Aorta (tissue), 5 donors: ENCODE data around the gene HOXA1. TPM values are rescaled to one million over a fixed set of nuclear protein-coding genes. Genes with fewer than 3 reads are reported as not detected.

Source experiments
- ATAC-seq: fragments of 200-7000 bp; cut with Tn5 transposase; one replicate; pipeline ENCODE4 v1.9.1; 2022; ENCODE audit warnings: moderate library complexity; ENCODE audit not compliant: low FRiP score
- DNase-seq, 2 donors: peaks; one replicate each; pipeline ENCODE4 v3.0.0-alpha.2; 2020
- H3K27ac ChIP-seq, 2 donors: one replicate each; pipeline ENCODE4 v1.5.1; 2013; ENCODE audit warnings: low read length in 2 of 2, mild to moderate bottlenecking in 2 of 2, moderate library complexity in 2 of 2, control low read depth in 1 of 2, inconsistent platforms in 1 of 2, low read depth in 1 of 2
- H3K27me3 ChIP-seq, 2 donors: one replicate each; pipeline ENCODE4 v1.6.1; 2013; ENCODE audit warnings: control low read depth in 1 of 2, low read length in 1 of 2, mild to moderate bottlenecking in 1 of 2, moderate library complexity in 1 of 2; ENCODE audit not compliant: insufficient read depth in 2 of 2, control insufficient read depth in 1 of 2
- H3K36me3 ChIP-seq, 2 donors: one replicate each; pipeline ENCODE4 v1.6.1; 2013; ENCODE audit warnings: control low read depth in 1 of 2, low read length in 1 of 2, mild to moderate bottlenecking in 1 of 2; ENCODE audit not compliant: insufficient read depth in 2 of 2, control insufficient read depth in 1 of 2
- H3K4me1 ChIP-seq, 2 donors: one replicate each; pipeline ENCODE4 v1.6.1; 2013; ENCODE audit warnings: low read length in 2 of 2, control low read depth in 1 of 2, mild to moderate bottlenecking in 1 of 2, moderate library complexity in 1 of 2; ENCODE audit not compliant: insufficient read depth in 2 of 2, control insufficient read depth in 1 of 2
- H3K4me3 ChIP-seq, 2 donors: one replicate each; pipeline ENCODE4 v1.5.1; 2013; ENCODE audit warnings: low read length in 2 of 2, control low read depth in 1 of 2, mild to moderate bottlenecking in 1 of 2
- H3K9me3 ChIP-seq: one replicate; pipeline ENCODE4 v1.6.1; 2013; ENCODE audit warnings: mild to moderate bottlenecking, low read length; ENCODE audit not compliant: control insufficient read depth
- WGBS, 2 donors: extraction: QIAGEN DNeasy Blood & Tissue Kit; methylation state at CpG; one replicate each; pipeline ENCODE4 v1.1.7; 2013; 5-methylcytosine and 5-hydroxymethylcytosine counted together
- intact Hi-C, 2 donors: fragments of 100-400 bp; cut with DNase I; formaldehyde crosslinking; loops; one replicate each; pipeline versions ENCODE4 v1.14.2 to v1.15.0; 2022
- polyA plus RNA-seq, 2 donors: library from polyadenylated mRNA; stranded (reverse); fragments of 200-250 nt; gene quantifications; one replicate each; pipeline ENCODE4 v1.2.3, GENCODE V29; 2013
- total RNA-seq, 2 donors: library from RNA; stranded (reverse); fragmentation: NEBNext Ultra II Directional; extraction: Animal tissue kit (Norgen Biotek cat#: 25700); gene quantifications; one replicate each; pipeline ENCODE4 v1.2.1, GENCODE V29; 2021
- donor health status: healthy with polysubstance abuse.
- donor health status: Bipolar disorder and iron deficiency.
- donor health status: DM: no; HTN: no; CAD: no.
- donor health status: DM: no; HTN: no; CAD: no.
- donor health status: DM: yes; HTN: yes; CAD: no.

Gene HOXA1
- total and polyA plus RNA-seq, 4 donors, result 0.59 to 1.6 (median 1.1) TPM

GRCh38 chr7:27079234-27079975 is 16.4 kb downstream of the HOXA1 start:
- no peak for ATAC-seq
- Histone ChIP-seq H3K27ac (no peak overlapping the region), H3K27me3 (peaks cover 0 to 2% of the 10 kb centered on the region in 2 donors), H3K9me3 (no peaks in the 10 kb centered on the region), H3K4me1 (no peaks in the 10 kb centered on the region), H3K4me3 (no peak overlapping the region), H3K36me3 (no peaks in the 10 kb centered on the region)
- WGBS, 2 donors, result 89 to 97% methylated on average over 1 of the region's 1 CpG
- DNase-seq, result no peak
- intact Hi-C loops, result no loop called here

GRCh38 chr7:27078616-27079233 is 17.1 kb downstream of the HOXA1 start:
- 93% methylated on average over 5 of the region's 5 CpGs for WGBS, 2 donors
- intact Hi-C loops, result no loop called here

GRCh38 chr7:27073076-27073475 is 22.7 kb downstream of the HOXA1 start:
- H3K4me1 ChIP-seq, result no peaks in the 10 kb centered on the region
- DNase-seq (no peak), ATAC-seq (no peak)
- no peaks in the 10 kb centered on the region for H3K9me3 ChIP-seq
- H3K4me3 ChIP-seq, result no peak overlapping the region
- intact Hi-C loops, result no loop called here
- H3K36me3 ChIP-seq, result no peaks in the 10 kb centered on the region
- no peaks in the 10 kb centered on the region for H3K27me3 ChIP-seq
- no peak overlapping the region for H3K27ac ChIP-seq

More at GRCh38 chr7:27078616-27079233, 17.1 kb downstream of the HOXA1 start:
- Histone ChIP-seq H3K4me3 (no peak overlapping the region), H3K27ac (no peak overlapping the region), H3K27me3 (no peaks in the 10 kb centered on the region), H3K4me1 (no peaks in the 10 kb centered on the region), H3K36me3 (no peaks in the 10 kb centered on the region), H3K9me3 (no peaks in the 10 kb centered on the region)
- DNase-seq (no peak), ATAC-seq (no peak)

DNA sequence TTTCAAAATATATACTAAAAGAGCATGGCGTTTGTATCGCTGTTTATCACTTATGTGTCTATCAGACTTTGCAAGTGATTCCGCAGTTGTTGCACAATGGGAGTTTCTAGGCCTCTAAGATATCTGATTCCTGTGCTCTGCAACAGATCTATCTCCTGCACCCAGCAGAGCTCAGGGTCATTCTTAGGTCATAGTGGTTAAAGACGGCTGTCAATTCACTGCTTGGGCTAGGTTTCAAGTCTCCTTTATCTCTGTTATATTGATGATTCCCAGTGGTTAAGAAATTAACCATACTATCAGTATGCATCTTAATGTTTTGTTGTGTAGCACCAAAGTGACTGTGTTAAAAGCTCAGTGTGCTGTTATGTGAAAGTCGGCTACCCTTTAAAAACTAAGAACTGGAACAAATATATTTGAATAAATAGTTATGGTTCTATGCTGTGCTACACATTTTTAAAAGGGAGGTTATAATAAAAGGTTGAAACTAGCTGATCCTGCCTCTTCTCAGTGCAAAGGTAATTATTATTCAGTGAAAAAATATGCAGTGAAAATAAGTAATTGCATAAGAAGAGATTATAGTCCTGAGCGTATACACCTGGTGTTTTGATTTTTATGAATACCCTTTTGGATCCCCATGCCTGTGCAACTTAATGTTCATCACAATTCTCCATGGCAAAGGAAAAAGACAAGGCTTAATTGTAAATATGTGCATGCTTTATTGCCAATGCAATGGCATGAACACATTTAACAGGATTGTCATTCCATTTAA is 24.0 kb downstream of the HOXA1 start:
- H3K9me3 ChIP-seq, result no peaks in the 10 kb centered on the region

DNA sequence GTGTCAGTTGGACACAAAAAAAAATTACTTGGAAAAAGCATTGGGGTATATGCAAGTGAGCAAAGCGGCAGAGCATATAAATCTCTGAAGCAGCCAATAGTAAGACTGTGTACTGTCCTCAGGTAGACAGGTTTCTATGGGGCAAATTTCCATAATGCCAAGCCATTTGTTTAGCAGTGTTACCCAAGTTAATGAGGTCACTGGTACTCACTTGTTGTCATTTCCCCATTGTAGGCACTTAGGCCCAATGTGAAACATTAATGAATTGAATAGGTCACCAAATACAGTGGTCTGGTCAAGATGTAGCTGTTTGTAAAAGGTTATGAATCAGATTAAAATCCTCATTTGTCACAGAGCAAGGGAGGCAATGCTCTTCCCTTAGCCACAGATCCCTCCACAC is 27.5 kb downstream of the HOXA1 start:
- H3K4me3 ChIP-seq, result no peak overlapping the region
- DNase-seq, result no peak
- no peak overlapping the region for H3K27ac ChIP-seq
- H3K9me3 ChIP-seq, result no peaks in the 10 kb centered on the region
- 97 to 100% methylated on average over 1 of the region's 1 CpG for WGBS, 2 donors
- H3K4me1 ChIP-seq, result no peaks in the 10 kb centered on the region
- intact Hi-C loops, result no loop called here
- no peak for ATAC-seq
- H3K36me3 ChIP-seq, result no peaks in the 10 kb centered on the region
- no peaks in the 10 kb centered on the region for H3K27me3 ChIP-seq

More for the DNA sequence above, 24.0 kb downstream of the HOXA1 start:
- intact Hi-C loops, result no loop called here
- H3K4me3 ChIP-seq, result no peak overlapping the region
- DNase-seq (no peak), ATAC-seq (no peak)
- H3K36me3 ChIP-seq, result no peaks in the 10 kb centered on the region
- H3K27ac ChIP-seq, result no peak overlapping the region
- H3K4me1 ChIP-seq, result no peaks in the 10 kb centered on the region
- 82 to 83% methylated on average over 6 of the region's 6 CpGs for WGBS, 2 donors
- no peaks in the 10 kb centered on the region for H3K27me3 ChIP-seq

- no peaks in the 10 kb centered on the region for H3K4me1 ChIP-seq
- no peak overlapping the region for H3K27ac ChIP-seq
- ATAC-seq, result no peak
- 57 to 66% methylated on average over 3 of the region's 3 CpGs for WGBS, 2 donors
- no peaks in the 10 kb centered on the region for H3K36me3 ChIP-seq
- no peak overlapping the region for H3K4me3 ChIP-seq
- no peaks in the 10 kb centered on the region for H3K27me3 ChIP-seq
- H3K9me3 ChIP-seq, result no peaks in the 10 kb centered on the region
- DNase-seq, result no peak
- intact Hi-C loops, result no loop called here
Observed at GRCh38 chr7:27066148-27066547, 29.7 kb downstream of the HOXA1 start.

DNA sequence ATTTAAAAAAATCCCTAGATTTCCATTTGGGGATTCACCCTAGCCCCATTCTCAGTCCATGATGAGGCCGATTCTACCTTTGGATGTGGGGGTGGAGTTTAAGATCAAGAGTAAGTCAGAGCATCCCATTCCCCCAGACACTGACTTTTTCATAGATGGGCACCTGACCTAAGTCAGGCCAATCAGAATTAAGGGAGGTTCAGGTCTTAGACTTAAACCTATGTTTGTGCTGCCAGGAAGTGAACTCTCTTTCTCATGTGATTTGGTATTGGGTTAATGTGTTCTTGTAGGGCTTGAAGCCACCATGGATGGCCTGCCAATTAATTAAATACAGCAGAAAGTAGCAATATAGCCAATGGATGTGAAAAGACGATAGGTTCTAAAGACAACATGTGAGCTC is 30.1 kb downstream of the HOXA1 start:
- no peaks in the 10 kb centered on the region for H3K36me3 ChIP-seq
- intact Hi-C loops, result no loop called here
- 93 to 95% methylated on average over 2 of the region's 2 CpGs for WGBS, 2 donors
- H3K9me3 ChIP-seq, result no peaks in the 10 kb centered on the region
- DNase-seq (no peak), ATAC-seq (no peak)
- H3K27me3 ChIP-seq, result no peaks in the 10 kb centered on the region
- H3K4me3 ChIP-seq, result no peak overlapping the region
- H3K4me1 ChIP-seq, result no peaks in the 10 kb centered on the region
- no peak overlapping the region for H3K27ac ChIP-seq

DNA sequence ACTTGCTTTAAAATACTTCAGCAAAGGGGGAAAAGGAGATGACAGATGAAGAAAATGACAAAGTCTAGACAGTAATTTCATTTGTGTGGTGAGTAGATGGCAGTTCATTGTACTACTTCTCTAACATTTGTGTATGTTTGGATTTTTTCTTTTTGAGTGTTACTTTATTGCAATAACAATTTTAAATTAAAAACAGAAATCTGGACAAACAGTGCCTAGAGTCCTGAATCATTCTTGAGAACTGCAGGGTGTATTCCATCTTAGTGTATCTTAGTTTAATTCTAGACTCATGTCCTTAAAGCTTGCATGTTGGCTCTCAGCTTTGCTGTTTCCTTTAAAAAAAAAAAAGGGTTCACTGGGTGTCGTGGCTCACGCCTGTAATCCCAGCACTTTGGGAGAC is 31.1 kb downstream of the HOXA1 start:
- ATAC-seq, result no peak

More for the DNA sequence above, 31.1 kb downstream of the HOXA1 start:
- Histone ChIP-seq H3K36me3 (no peaks in the 10 kb centered on the region), H3K27me3 (no peaks in the 10 kb centered on the region), H3K27ac (no peak overlapping the region), H3K4me3 (no peak overlapping the region), H3K4me1 (no peaks in the 10 kb centered on the region), H3K9me3 (no peaks in the 10 kb centered on the region)
- DNase-seq, result no peak
- intact Hi-C loops, result no loop called here
- 78 to 84% methylated on average over 2 of the region's 2 CpGs for WGBS, 2 donors
